Erythroblast (primary cell): ENCODE measurements around the gene FOXK1.

Source experiments
- GATA1 ChIP-seq: IDR thresholded peaks from 2 replicates; pipeline ENCODE4 v1.6.1; 2011; ENCODE audit warnings: low read depth, mild to moderate bottlenecking, control low read depth, low read length, moderate library complexity
- POLR2A ChIP-seq: IDR thresholded peaks from 2 replicates; pipeline ENCODE4 v1.6.1; 2011; ENCODE audit warnings: mild to moderate bottlenecking, low read length

GRCh38 chr7:4725014-4725849 is 43.1 kb downstream of the FOXK1 start:
- no peak for TF ChIP-seq POLR2A
- no peak for TF ChIP-seq GATA1
